GM12874 (cell line): Measurements from ENCODE around the gene GOLT1A.
A peak's percentile ranks its signal among the peaks of the same experiment; 100 is the strongest.

ENCODE experiments used
- CTCF ChIP-seq: IDR thresholded peaks from 2 replicates; pipeline ENCODE4 v1.5.1; 2011; ENCODE audit warnings: low read depth, mild to moderate bottlenecking, control low read depth, low read length, moderate library complexity; ENCODE audit not compliant: insufficient read depth

Gene GOLT1A

GRCh38 chr1:204213668-204214662, at the start of gene GOLT1A:
TSS of gene GOLT1A (minus strand) at chr1:204213988. CDS start at chr1:204213906, 82 bp downstream.
- TF ChIP-seq CTCF: peak; percentile 30; the same call in 1 of the 2 replicates

GRCh38 chr1:204263254-204263910, 49.6 kb upstream of the GOLT1A start:
- no peak for TF ChIP-seq CTCF

GRCh38 chr1:204262506-204263253, 48.9 kb upstream of the GOLT1A start:
- TF ChIP-seq CTCF: no peak

DNA sequence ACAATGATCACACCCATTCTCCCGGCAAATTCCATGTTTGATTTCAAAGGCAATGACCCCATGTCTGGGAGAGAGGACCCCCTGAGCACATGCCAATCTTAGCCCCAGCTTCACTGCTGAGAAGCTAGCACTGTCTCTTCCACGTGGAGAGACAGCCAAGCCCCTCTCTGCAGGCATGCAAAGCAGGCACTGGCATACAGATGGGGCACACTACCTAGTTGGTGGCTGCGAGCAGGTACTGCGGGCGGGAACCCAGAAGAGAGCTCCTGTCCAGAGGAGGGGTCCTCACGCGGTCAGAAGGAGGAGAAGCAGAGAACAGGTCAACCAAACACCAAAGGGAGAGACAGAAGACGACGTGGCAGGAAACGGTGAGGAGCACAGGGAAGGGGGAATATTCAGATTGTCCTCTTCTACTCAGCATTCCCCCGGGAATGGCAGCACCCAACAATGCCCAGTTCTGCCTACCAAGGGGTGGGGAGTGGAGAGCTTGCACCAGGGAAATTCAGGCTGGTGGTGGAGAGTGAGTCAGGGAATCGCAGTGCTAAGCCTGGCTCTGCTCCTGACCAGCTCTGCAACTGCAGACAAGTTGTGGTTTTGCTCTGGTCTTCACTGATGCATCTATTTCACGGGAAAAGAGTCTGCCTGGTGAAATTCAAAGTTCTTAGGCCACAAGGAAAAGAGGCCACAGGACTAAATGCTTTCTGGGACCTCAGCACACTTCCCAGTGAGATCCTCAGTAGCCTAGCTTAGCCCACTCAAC, 48.1 kb upstream of the GOLT1A start:
- no peak for TF ChIP-seq CTCF

DNA sequence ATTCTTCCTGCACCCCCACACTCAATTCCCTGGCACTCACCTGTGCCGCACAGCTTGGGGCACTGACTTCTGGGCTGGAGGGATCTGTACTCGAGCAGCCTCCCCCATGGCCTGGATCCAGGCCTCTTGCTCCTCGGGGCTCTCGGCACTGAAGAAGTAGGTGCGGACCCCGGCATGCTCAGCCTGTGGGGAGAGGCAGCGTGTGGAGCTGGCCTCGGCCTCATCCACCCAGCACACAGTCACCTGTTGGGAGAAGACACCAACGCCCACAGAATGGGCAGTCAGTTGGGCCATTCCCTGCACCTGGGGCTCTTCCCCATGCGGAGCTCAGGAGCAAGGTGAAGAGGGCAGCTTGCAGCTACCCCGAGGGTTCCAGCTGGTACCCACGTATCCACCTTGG, 47.5 kb upstream of the GOLT1A start:
- TF ChIP-seq CTCF: no peak

DNA sequence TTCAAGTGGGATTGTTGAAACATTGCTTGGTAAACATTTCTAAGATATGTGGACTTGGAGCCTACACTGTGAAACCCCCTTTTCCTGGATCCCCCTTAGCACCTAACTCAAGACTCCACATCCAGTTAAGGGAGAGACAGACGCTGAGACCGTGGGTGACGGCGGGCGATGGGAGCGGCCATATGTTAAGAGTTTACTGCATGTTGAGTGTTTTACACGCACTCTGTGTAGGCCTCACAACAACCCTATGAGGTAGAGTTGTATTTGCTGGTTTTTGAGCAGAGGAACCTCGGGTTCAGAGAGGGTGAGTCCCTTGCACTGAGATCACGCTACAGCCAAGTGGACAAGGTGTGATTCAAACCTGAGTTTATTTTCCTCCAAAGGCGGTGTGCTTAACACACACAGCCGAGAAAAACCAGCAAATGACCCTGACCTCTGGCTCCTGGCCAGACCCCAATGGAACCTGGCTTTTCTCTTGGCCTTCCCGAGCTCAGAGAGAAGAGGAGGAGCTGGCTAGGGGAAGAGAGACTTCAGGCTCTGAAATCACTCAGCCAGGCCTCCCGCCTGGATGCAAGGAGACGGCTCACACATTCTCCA, 46.9 kb upstream of the GOLT1A start:
- TF ChIP-seq CTCF: no peak
